Lung microvascular endothelial cell (primary cell): ENCODE measurements around the gene ZNF365. TPM values are rescaled to one million over a fixed set of nuclear protein-coding genes. Genes with fewer than 3 reads are reported as not detected.

Source experiments
- DNase-seq, 2 donors: peaks; one replicate each; pipeline versions ENCODE4 v3.0.0 to v3.0.0-alpha.2; 2010; ENCODE audit warnings: low read depth in 2 of 2
- total RNA-seq: library from RNA; depleted of rRNA; stranded (reverse); fragments of >200 nt; gene quantifications from 2 replicates; pipeline ENCODE4 v1.2.1, GENCODE V29; 2014

Gene ZNF365
- total RNA-seq, 1 donor from 2014 or later = not detected

DNA sequence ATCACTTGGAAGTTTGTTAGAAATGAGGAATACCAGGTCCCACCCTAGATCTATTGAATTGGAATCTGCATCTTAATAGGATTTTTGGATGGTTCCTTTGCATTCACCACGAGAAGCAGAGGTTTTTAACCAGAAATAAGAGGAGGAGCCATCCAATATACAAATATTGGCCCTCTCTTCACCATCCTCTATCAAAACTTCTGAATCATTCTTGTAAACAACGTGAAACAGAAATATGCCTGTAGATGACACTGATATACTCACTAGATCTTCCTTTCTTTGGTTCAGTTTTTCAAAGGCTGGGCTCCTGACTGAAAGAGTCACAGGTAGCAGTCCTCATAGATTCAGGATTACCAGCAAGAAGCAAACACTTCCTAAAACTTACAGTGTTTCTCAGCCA, 39.5 kb downstream of the ZNF365 start:
- DNase-seq = no peak

- DNase-seq = no peak
Observed at GRCh38 chr10:62414359-62414758, 40.2 kb downstream of the ZNF365 start.

DNA sequence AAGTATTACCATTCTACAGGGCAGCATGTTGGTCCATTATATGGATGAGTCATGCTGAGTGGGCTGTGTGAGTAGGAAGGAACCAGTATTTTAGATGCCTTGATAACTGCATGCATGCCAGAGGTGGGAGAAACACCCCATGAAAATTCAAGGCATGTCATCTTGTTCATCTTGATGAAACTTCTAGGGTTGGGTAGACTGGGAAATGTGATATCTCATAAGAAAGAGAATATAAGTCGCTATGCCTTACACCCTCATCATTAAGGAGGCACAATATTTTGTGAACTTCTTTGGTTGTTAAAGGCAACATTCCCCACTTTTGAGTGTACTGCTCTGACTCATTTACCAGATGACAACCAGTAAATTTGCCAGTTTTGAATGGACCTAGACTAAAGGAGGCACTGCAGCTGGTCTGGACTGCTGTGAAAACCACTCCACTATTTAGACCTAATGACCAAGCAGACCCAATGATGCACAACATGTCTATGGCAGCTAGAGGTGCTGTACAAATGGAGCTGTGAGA, 48.0 kb downstream of the ZNF365 start:
- peak in 1 of 2 donors; percentile 43 for DNase-seq

GRCh38 chr10:62424026-62424425, 49.9 kb downstream of the ZNF365 start:
- peak; percentile 13 to 30 for DNase-seq

DNA sequence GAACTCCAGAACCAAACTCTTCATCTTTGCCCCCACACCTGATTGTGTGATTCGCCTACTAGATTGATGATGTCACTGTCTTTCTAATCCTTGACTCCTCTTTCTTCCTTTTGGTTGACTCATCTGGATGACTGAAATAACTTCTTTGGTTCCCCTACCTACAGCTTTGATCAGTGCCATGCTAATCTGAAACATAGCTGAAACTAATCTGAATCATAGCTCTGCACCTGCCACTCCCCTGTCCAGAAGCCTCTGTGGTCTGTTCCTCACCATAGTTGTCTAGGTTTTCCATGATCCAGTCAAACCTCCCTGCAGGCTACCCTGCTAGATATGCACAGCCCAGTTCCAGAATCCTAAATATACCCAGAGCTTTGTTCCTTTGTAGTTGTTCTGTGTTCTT, 51.9 kb downstream of the ZNF365 start:
- DNase-seq = no peak

GRCh38 chr10:62426600-62426999, 52.4 kb downstream of the ZNF365 start:
- no peak for DNase-seq

- no peak for DNase-seq
Observed at GRCh38 chr10:62430881-62431280, 56.7 kb downstream of the ZNF365 start.

DNA sequence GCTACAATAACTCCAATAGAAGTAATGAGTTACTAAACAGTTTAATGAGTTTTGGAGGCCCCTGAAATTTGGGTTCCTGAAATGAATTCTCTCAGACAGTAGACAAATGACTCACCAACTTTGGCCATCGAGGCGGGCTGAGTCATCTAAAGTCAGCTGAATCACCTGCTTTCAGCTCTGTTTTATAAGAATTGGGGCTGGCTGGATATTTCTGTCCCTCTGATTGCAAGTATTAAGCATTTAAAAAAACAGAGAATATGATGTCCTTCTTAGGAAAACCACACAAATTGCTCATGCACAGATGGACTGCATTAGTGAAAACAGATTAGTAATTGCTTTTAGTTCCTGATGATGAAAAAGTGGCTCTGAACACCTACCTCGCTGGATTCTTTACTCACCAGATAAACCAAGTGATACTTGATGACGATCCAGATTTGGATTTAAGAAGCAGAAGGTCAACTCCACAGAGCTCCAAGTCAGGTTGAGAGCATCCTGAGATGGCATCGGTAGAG, 59.1 kb downstream of the ZNF365 start:
- peak; percentile 26 to 92 for DNase-seq

DNA sequence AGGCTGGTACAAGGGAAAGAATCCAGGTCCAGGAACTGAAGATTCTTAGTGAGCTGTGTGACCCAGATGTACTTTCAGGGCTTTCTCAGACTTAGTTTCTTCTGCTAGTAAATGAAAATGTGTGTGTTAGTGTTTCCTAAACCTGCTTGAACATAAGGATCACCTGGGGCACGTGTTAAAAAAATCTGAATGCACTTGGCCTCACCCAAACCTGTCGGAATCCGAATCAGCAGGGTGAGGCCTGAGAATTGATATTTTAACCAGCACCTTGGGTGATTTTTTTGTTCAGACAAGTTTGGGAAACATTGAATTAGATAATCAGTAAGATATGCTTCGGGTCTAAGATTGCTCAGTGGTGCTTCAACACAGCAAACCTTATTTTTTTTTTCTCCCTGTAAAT, 59.7 kb downstream of the ZNF365 start:
- no peak for DNase-seq

DNA sequence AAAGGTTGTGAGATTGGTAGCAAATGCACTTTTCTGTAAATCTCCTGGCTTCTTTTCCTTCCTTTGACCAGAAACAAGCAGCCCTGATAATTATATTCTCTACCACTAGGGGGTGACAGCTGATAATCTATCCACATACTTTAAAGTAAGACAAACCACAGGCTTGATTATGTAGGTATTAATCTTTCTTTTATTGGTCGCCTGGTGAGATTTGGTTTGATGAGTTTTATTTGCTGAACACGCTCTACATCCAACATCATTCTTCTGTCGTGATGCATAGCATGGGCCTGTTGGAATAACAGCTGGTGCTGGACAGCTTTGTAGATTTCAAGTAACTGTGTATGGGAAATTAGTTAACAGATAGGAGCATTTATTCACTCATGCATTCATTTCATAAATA, 63.5 kb downstream of the ZNF365 start:
- DNase-seq = peak; percentile 71 to 76

GRCh38 chr10:62442006-62442405, 67.8 kb downstream of the ZNF365 start:
- no peak for DNase-seq

DNA sequence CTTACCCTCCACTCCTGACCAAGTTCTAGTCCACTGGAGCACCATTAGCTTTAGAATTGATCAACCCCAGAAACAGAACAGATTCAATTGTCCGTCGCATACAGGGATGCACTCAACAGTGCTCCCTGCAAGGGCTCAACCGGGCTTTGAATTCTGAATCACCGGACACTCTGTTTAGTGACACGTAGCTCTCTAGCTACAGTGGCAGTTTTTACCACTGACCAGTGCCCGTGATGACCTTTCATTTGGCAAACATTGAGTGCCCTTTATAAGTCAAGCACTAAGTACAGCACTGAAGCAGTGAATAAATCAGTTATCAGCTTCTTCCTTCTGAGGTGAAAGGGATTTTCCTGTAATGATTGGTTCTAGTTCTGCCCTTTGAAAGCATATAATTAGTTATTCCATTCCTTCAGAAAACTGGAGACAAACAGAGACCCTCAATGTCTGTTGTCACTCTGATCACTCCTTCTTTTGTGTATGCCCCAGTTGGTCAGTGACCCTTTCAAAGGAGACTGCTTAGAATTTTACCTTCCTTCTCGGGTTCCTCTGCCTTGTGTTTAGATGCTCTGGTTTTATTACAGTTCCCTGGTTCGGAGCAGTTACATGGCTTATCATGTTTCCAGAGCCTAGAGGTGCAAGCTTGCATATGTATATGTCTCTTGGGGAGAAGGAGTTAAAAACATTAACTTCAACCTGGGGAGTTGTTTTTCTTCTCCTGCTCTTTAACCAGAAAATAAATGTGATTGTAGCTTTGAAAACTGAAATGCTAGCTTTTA, 68.9 kb downstream of the ZNF365 start:
- DNase-seq = no peak

DNA sequence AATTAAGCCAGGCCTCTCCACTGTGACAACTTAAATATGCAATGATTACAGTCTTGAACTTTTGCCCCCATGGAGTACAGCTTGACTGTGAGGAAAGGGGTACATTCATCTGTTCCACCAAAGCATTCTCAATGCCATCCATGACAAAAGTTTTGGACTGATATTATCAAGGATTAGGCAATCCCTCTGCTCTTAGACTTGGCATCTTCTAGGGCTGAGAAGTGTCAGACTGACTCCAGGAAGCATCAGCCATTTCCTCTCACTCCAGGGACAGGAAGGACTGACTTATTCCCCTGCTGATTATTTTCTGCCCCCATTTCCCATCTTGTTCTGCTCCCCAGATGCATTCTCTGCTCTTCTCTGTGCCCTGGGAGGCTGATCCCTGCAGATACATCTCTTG, 69.7 kb downstream of the ZNF365 start:
- peak in 1 of 2 donors; percentile 91 for DNase-seq

GRCh38 chr10:62446627-62447026, 72.5 kb downstream of the ZNF365 start:
- DNase-seq = no peak

GRCh38 chr10:62450912-62451610, 76.9 kb downstream of the ZNF365 start:
- no peak for DNase-seq

DNA sequence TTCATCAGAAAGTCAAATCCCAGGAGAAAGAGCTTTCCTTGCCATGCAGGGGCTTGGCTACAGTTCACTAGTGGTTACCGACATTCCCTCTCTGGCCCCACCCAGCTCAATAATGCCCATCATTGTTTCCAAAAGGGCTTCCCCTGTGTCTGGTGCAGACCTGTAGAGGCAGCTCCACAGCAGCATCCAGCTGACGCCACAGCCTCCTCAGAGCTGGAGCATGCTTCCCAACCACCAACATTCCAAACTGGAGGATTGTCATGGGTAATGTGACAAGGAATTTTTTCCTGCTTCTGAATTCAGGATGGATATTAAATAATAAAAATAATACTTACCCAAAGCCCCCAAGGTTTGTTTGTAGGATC, 77.4 kb downstream of the ZNF365 start:
- DNase-seq = no peak

Other genes with a start within 250 kb of the ZNF365 start
- under 0.01 TPM in 2 replicates for gene RTKN2, start 105.5 kb upstream of the ZNF365 start, total RNA-seq